Gastrocnemius medialis (tissue), 4 donors: ENCODE measurements around the gene SNX21.
"Not testable (repeated sequence)": the region's sequence is repeated elsewhere in the genome, so short reads cannot be mapped to it uniquely, and the experiment has no call there.

Experiments
- POLR2A ChIP-seq, 2 donors: fragments of 450-650 bp; IDR thresholded peaks; one replicate each; pipeline ENCODE4 v1.6.1; 2017; ENCODE audit warnings: antibody characterized with exemption in 2 of 2, mild to moderate bottlenecking in 2 of 2, moderate library complexity in 2 of 2
- TF ChIP-seq, protein P1 (sequence below), 5 experiments: fragments of 450-650 bp in 3 of 5; fragments of 200-600 bp in 2 of 5; sonication (generic) in 2 of 5; IDR thresholded peaks in 4 of 5; conservative IDR thresholded peaks in 1 of 5; 1 replicate in 4 of 5; 2 replicates in 1 of 5; pipeline ENCODE4 v1.5.1; 2016 to 2019; ENCODE audit warnings: antibody characterized with exemption in 5 of 5, mild to moderate bottlenecking in 3 of 5, moderate library complexity in 3 of 5

DNA sequence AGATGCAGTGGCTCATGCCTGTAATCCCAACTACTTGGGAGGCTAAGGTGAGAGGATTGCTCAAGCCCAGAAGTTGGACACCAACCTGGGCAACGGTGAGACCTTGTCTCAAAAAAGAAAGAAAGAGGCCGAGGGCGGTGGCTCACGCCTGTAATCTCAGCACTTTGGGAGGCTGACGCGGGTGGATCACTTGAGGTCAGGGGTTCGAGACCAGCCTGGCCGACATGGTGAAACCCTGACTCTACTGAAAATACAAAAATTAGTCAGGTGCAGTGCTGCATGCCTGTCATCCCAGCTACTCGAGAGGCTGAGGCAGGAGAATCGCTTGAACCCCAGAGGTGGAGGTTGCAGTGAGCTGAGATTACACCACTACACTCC is 40.5 kb downstream of the SNX21 start:
- TF ChIP-seq POLR2A (IDR thresholded peaks at IDR 0.05) = not testable (repeated sequence)
- TF ChIP-seq, protein P1, sequence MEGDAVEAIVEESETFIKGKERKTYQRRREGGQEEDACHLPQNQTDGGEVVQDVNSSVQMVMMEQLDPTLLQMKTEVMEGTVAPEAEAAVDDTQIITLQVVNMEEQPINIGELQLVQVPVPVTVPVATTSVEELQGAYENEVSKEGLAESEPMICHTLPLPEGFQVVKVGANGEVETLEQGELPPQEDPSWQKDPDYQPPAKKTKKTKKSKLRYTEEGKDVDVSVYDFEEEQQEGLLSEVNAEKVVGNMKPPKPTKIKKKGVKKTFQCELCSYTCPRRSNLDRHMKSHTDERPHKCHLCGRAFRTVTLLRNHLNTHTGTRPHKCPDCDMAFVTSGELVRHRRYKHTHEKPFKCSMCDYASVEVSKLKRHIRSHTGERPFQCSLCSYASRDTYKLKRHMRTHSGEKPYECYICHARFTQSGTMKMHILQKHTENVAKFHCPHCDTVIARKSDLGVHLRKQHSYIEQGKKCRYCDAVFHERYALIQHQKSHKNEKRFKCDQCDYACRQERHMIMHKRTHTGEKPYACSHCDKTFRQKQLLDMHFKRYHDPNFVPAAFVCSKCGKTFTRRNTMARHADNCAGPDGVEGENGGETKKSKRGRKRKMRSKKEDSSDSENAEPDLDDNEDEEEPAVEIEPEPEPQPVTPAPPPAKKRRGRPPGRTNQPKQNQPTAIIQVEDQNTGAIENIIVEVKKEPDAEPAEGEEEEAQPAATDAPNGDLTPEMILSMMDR (IDR thresholded peaks at IDR 0.05 in 4 of 5, conservative IDR thresholded peaks at IDR 0.05 in 1 of 5) = not testable (repeated sequence)
